ENCODE results near the gene WWOX. TPM values are rescaled to one million over a fixed set of nuclear protein-coding genes. Genes with fewer than 3 reads are reported as not detected.

The WWOX gene
- total and polyA plus RNA-seq, 2 of the 4 experiments (the other 2 are of a cell fraction): 2.7 to 5.4 TPM

- TF ChIP-seq BHLHE40 (IDR thresholded peaks at IDR 0.05; ENCODE audit: low read depth, low read length): no peak
- no peak for TF ChIP-seq MAFK (IDR thresholded peaks at IDR 0.05; ENCODE audit: low read depth, low read length)
- TF ChIP-seq FOS (IDR thresholded peaks at IDR 0.05; ENCODE audit: low read depth, low read length): no peak
- TF ChIP-seq SMC3 (IDR thresholded peaks at IDR 0.05; ENCODE audit: low read depth, low read length): no peak
- no peak for TF ChIP-seq USF2 (IDR thresholded peaks at IDR 0.05; ENCODE audit: low read depth, low read length)
- no peak for TF ChIP-seq RAD21 (IDR thresholded peaks at IDR 0.05; ENCODE audit: low read length)
- TF ChIP-seq CHD1 (IDR thresholded peaks at IDR 0.05; ENCODE audit: low read depth, low read length): no peak
- no peak for TF ChIP-seq CTCF (conservative IDR thresholded peaks at IDR 0.05; ENCODE audit: low read depth, low read length)
- TF ChIP-seq POLR2A (IDR thresholded peaks at IDR 0.05; ENCODE audit: low read depth, low read length): no peak
- no peak for TF ChIP-seq NFE2L2 (IDR thresholded peaks at IDR 0.05; ENCODE audit: low read depth, low read length)
- TF ChIP-seq ELK1 (IDR thresholded peaks at IDR 0.05; ENCODE audit: borderline replicate concordance, low read depth, low read length): no peak
- TF ChIP-seq RCOR1 (IDR thresholded peaks at IDR 0.05; ENCODE audit: insufficient replicate concordance, low read length): no peak
- no peak for TF ChIP-seq CEBPB (IDR thresholded peaks at IDR 0.05; ENCODE audit: low read depth, low read length)
- TF ChIP-seq MAZ (IDR thresholded peaks at IDR 0.05; ENCODE audit: borderline replicate concordance, low read depth, low read length): no peak
- Histone ChIP-seq H2BK20ac (ENCODE audit: low read depth, low read length) (no peak overlapping the region), H3K27me3 (ENCODE audit: control insufficient read depth, insufficient read depth, low read length) (no peaks in the 10 kb centered on the region), H3K14ac (replicated peaks; ENCODE audit: low read depth, low read length) (no peak overlapping the region), H3K23ac (ENCODE audit: low read depth, low read length) (no peak overlapping the region), H3K36me3 (ENCODE audit: control insufficient read depth, insufficient read depth, low read length) (no peaks in the 10 kb centered on the region), H2AFZ (replicated peaks; ENCODE audit: low read length, poor library complexity) (no peak overlapping the region), H4K5ac (ENCODE audit: low read depth, low read length) (no peak overlapping the region), H3K79me1 (ENCODE audit: low read depth in 1 of 2, low read length in 2 of 2) (no peaks in the 10 kb centered on the region), H3K18ac (ENCODE audit: low read depth, low read length) (no peak overlapping the region), H2AK9ac (replicated peaks; ENCODE audit: low read depth, low read length, poor library complexity) (no peak overlapping the region), H3K27ac (ENCODE audit: insufficient read depth, low read length) (no peak overlapping the region), H3K4me1 (ENCODE audit: control insufficient read depth, insufficient read depth, low read length) (no peaks in the 10 kb centered on the region), H3K4me2 (ENCODE audit: low read depth, low read length) (no peak overlapping the region), H4K91ac (ENCODE audit: insufficient read depth, low read depth, low read length) (no peak overlapping the region), H3K9me3 (ENCODE audit: control insufficient read depth, insufficient read depth, low read length) (peaks cover 35% of the 10 kb centered on the region), H2BK15ac (ENCODE audit: low read depth, low read length) (no peak overlapping the region), H3K56ac (ENCODE audit: extremely low read depth, insufficient read depth, low read length) (no peak overlapping the region), H2BK5ac (ENCODE audit: low read depth, low read length, poor library complexity, severe bottlenecking) (no peak overlapping the region), H4K20me1 (ENCODE audit: insufficient read depth, low read length) (no peaks in the 10 kb centered on the region), H3K9me1 (ENCODE audit: insufficient read depth, low read length) (no peaks in the 10 kb centered on the region), H3K4me3 (ENCODE audit: insufficient read depth, low read depth, low read length) (no peak overlapping the region), H4K8ac (ENCODE audit: low read depth in 2 of 2, low read length in 2 of 2) (no peak overlapping the region), H2BK120ac (ENCODE audit: low read depth, low read length) (no peak overlapping the region), H2AK5ac (ENCODE audit: low read depth, low read length) (no peak overlapping the region), H3K4ac (ENCODE audit: low read depth, low read length) (no peak overlapping the region), H3K9ac (ENCODE audit: low read depth, low read length) (no peak overlapping the region)
- CTCF ChIA-PET: no interaction called here
- no peak for ATAC-seq (ENCODE audit: low read depth)
- BruUV-seq (replicated peaks): no TSS peak
- no peak for DNase-seq
- intact Hi-C loops (cut with micrococcal nuclease): no loop called here
- WGBS, 2 experiments (ENCODE audit: extremely low coverage in 2 of 2, insufficient read length in 1 of 2): no CpG with 5 or more reads among the region's 9 CpGs
- in situ Hi-C loops (cut with MboI; ENCODE audit: low sequenced_read_pairs): no loop called here
- dilution Hi-C loops (cut with HindIII; ENCODE audit: low sequenced_read_pairs, unreplicated experiment): no loop called here
- POLR2A ChIA-PET (ENCODE audit: unreplicated experiment): no interaction called here
Measured at GRCh38 chr16:78830599-78830998, 731.1 kb downstream of the WWOX start.
